GM21723 (cell line): ENCODE data around the gene ADGRL1.
"Not testable (repeated sequence)": the region's sequence is repeated elsewhere in the genome, so short reads cannot be mapped to it uniquely, and the experiment has no call there.

ENCODE experiments used
- ATAC-seq: cut with Tn5 transposase; IDR thresholded peaks from one replicate; pipeline ENCODE4 v1.9.1; 2021; ENCODE audit warnings: mild to moderate bottlenecking, moderate library complexity; ENCODE audit not compliant: unreplicated experiment

The ADGRL1 gene

DNA sequence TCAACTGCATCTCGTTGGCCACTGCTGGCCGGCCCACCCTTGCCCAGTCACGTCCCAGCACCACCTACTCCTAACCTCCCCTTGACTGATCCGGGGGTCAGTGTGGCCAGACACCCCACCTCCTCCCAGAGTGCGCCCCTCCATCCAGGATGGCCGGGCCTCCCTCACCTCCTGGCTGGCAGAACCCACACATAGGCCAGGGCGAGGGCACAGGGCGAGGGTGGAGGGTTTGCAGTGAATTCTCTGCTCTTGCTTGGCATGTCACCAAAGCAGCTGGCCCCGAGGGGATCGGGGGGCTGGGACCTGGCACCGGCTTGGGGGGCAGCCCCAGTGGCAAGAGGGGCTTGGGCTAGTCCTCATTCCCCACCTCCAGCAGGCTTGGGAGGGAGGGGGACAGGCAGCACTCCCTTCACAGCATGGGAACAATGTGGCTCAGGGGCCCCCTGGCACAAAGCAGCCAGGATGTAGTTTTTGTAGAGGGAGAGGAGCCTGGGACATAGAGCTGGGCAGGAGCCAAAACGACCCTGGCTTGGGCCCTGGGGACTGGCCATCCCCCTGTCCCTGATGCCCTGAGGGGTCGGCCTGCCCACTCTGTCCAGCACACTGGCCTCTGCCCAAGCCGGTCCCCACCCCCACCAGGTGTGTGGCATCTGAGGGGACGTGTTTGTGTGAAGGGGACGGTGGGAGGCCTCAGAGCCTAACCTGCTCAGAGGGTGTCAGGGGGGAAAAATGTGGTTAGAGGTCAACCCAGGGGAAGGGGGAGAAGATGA lies 41.1 kb downstream of the ADGRL1 start:
- no peak for ATAC-seq

- no peak for ATAC-seq
Observed at GRCh38 chr19:14164082-14164481, 41.9 kb downstream of the ADGRL1 start.

DNA sequence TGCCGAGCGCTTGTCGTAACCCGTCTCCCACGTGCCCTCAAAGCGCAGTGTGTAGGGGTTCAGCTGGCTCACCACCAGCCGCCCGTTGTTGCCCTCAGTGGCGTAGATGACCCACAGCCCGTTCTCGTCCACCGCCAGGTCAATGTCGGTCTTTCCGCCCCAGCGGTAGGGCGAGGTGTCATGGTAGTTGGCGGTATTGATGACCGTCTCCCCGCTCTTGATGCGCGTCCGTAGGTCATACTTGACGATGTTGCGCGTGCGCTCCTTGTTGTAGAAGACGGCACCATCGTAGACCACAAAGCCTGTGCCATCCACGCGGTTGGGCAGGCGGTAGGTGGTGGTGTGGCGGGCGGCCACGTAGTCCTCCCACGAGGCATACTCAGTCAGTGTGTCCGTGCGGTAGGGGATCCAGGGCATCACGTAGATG lies 43.1 kb downstream of the ADGRL1 start:
- ATAC-seq: no peak

DNA sequence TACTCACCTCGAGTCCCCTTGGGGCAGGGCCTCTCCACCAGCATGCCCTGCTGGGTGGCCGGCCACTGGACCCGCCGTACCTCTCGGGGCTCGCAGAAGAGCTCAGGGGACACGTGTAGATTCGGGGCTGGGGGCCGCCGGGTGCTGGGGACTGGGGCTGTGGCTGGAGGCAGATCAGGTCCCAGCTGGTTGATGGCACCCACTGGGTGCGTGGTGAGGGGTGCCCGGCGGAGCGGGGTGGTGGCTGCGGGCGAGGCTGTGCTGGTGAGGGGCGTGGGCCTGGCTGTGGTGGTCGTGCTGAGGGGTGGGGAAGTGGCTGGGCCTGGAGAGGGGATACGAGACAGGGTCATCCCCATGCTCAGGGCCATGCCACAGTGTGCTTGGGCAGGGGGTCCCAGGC lies 44.7 kb downstream of the ADGRL1 start:
- no peak for ATAC-seq

GRCh38 chr19:14160017-14160703 lies 45.8 kb downstream of the ADGRL1 start:
- ATAC-seq: no peak

DNA sequence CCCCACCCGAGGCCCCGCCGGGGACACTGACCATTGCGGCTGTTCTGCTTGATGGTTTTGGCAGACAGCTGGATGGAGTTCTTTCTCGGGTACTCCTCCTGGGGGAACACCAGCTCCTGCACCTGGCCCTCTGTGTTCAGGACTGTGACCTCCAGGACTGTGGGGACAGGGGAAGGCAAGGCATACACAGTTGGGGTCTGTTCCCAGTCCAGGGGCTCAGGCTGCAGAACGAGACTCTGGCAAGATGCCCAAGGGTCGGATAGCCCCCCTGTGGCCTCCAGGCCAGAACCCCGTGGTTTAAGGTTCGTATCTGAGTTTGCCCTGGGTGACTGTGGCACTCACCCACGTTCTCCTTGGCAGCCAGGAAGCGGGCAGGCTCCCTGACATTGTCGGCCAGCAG lies 46.9 kb downstream of the ADGRL1 start:
- ATAC-seq: no peak

DNA sequence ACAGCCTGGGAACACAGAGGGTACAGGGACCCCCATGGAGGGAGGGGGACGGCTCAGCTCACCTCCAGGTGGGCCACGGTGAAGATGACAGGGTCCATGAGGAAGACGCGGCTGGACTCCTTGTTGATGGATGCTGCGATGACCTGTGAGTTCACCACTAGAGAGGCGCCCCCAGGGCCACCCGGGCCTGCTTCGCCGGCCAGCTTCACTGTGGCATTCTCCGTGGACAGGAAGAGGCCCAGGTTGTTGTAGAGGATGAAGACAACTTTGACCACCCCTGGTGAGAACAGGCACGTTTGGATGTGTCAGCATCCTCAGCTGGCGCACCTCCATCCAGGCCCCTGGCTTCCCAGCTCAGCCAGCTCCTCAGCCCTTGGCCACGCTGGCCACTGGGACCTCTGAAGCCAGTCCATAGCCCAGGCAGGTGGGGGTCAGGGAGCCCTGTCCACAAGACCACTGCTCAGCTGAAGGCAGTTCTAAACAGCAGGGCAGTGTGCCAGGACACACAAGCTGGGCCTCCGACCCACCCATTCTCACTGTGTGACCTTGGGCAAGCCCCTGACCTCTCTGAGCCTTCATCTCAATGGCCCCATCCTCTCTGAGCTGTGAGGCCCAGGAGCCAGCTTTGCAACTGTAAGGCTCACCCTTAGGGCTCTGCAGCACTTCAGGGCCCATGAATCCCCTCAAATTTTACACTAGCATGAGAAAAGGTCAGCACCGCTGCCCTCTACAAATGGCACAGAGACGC lies 47.5 kb downstream of the ADGRL1 start:
- no peak for ATAC-seq

GRCh38 chr19:14156971-14157717 lies 48.8 kb downstream of the ADGRL1 start:
- ATAC-seq: no peak

- no peak for ATAC-seq
Observed at GRCh38 chr19:14156122-14156521, 49.8 kb downstream of the ADGRL1 start.

GRCh38 chr19:14155371-14155770 lies 50.6 kb downstream of the ADGRL1 start:
- ATAC-seq: no peak

DNA sequence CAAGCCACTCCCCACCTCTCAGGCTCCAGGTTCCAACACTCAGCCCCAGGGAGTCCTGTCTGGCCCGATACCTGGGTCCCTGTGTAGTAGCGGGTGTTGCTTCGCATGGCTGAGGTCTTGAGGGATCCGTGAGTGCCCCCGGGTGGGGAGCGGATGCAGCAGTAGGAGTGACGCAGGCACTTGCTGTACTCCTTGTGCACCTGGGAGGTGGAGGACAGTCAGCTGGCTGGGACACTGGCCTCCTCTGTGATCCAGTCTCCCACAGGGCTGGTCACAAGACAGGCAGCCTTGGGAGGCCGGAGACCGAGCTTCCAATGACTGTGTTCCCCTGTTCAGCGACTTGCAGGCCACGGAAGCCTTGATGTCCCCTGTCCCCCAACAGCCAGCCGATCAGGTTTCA lies 53.3 kb downstream of the ADGRL1 start:
- ATAC-seq: no peak

- ATAC-seq: no peak
Observed at GRCh38 chr19:14150770-14151661, 55.0 kb downstream of the ADGRL1 start.

DNA sequence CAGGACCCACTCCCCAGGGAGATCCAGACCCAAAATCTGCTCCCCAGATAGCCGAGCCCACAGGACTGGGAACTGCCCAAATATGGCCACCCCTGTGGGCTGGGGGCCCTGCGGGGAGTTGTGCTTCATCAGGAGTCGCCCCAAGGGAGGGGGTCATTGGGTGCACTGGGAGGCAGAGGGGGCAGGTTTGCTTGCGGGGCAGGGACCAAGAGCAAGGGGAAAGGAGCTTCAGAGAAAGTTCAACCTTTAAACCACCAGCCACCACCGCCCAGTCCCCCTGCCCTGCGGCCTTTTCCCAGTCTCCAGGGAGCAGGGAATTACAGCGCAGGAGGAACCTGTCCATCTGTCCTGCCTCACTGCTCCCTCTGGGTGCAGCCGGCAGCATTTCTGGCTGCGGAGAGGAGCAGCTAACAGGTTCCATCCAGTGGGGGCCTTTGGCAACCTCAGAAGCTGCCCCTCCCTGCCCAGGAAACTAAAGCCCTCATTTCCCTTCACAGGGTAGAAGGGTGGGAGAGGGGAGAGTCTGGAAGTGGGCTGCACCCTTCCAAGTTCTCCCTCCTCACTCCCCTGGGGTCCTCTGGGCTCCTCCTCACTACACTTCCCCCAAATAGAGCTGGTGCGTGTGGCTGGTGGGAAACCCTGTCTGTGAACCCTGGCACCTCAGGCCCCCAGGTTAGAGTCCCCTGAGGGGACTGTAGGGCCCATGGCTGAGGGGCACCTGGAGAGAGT lies 55.8 kb downstream of the ADGRL1 start:
- ATAC-seq: no peak

- ATAC-seq: no peak
Observed at GRCh38 chr19:14149509-14149994, 56.4 kb downstream of the ADGRL1 start.

GRCh38 chr19:14148751-14149410 lies 57.1 kb downstream of the ADGRL1 start:
- ATAC-seq: no peak

DNA sequence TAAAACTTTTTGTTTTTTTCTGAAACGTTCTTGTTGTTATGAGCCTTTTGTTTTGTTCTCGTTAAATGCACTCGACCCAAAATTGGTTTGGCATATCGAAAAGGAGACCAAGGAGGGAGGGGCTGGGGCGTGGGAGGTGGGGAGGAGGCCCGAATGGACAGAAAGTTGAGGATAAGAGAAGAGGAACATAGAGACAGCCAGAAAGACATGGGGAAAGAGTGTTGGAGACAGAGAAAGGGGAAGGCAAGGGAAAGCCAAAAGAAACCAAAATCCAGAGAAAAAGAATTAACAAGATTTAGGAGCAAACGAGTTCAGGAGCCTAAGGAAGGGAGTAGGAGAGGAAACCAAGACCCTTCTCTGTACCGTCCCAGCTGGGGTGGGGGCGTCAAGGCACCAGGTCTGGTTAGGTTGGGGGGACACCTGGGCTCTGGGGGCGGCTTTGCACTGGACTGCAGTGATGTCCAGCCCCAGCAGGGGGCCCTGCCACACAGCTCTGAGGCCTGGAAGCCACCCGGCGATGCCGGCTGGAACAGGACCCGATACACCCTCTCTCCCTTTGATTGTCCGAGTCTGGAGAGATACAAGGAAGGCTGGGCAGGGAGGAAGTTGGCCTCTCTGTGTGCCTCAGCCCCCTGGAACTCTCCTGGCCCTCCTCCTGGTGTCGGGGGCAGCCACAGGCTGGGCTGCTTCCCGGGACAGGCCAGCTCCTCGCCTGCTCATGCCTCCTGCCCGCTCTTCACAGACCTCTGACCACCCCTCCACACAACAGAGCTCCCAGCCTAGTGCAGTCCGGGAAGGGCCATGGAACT lies 58.0 kb downstream of the ADGRL1 start:
- no peak for ATAC-seq

DNA sequence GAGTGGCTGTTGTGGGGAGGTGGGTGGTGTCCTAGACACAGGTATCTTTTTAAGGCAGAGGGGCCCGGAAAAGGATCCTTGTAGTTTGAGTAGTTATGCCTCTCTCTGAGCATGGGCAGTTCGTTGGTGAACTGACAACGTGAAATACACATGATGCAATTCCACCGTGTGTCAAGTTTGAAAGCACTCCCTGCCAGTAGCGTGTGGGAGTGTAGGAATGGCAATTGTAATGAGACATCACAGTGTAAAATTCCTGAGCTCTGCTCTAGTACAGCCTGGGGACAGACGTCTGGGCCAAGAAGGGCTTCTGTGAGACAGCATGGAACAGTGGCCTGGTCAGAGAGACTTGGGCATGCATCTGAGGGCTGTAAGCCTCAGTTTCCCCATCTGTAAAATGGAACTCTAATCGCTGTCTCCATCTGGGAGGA lies 59.2 kb downstream of the ADGRL1 start:
- no peak for ATAC-seq

DNA sequence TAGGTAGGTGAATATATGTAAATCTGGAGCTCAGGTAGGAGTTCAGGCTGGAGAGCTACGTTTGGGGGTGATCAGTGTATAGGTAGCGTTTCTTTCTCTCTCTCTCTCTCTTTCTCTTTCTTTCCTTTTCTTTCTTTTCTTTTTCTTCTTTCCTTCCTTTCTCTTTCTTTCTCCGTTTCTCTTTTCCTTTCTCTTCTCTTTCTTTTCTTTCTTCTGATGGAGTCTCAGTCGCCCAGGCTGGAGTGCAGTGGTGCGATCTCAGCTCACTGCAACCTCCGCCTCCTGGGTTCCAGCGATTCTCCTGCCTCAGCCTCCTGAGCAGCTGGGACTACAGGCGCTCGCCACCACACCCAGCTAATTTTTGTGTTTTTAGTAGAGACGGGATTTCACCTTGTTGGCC lies 59.8 kb downstream of the ADGRL1 start:
- ATAC-seq: not testable (repeated sequence)
